GM23338 (cell line): Measurements from ENCODE around the gene CD1D. TPM values are rescaled to one million over a fixed set of nuclear protein-coding genes. Genes with fewer than 3 reads are reported as not detected.

Experiments
- ATAC-seq: fragments of 200-7000 bp; cut with Tn5 transposase; 3 replicates; pipeline ENCODE4 v1.9.1; 2020
- DNase-seq: peaks from one replicate; pipeline ENCODE4 v3.0.0-alpha.2; 2015; ENCODE audit warnings: low spot score
- H2AFZ ChIP-seq: fragments of 200-600 bp; sonication (generic); 2 replicates; pipeline ENCODE4 v1.8.0; 2016; ENCODE audit warnings: antibody characterized with exemption, mild to moderate bottlenecking, moderate library complexity
- H3F3A ChIP-seq: fragments of 200-600 bp; sonication (generic); replicated peaks from 2 replicates; pipeline ENCODE4 v1.8.0; 2017; ENCODE audit warnings: antibody characterized with exemption, mixed run types, low read depth
- H3K27ac ChIP-seq: fragments of 200-600 bp; sonication (generic); 2 replicates; pipeline ENCODE4 v1.6.1; 2016; ENCODE audit warnings: low read depth
- H3K27me3 ChIP-seq: fragments of 200-600 bp; sonication (generic); 2 replicates; pipeline ENCODE4 v1.8.0; 2016; ENCODE audit warnings: mild to moderate bottlenecking, mixed run types, moderate library complexity; ENCODE audit not compliant: insufficient read depth
- H3K36me3 ChIP-seq: fragments of 200-600 bp; sonication (generic); 2 replicates; pipeline ENCODE4 v1.8.0; 2016; ENCODE audit warnings: mild to moderate bottlenecking; ENCODE audit not compliant: insufficient read depth
- H3K4me1 ChIP-seq: fragments of 200-600 bp; sonication (generic); 2 replicates; pipeline ENCODE4 v1.8.0; 2016; ENCODE audit warnings: mild to moderate bottlenecking, moderate library complexity; ENCODE audit not compliant: insufficient read depth
- H3K4me2 ChIP-seq: fragments of 200-600 bp; sonication (generic); 2 replicates; pipeline ENCODE4 v1.7.1; 2017; ENCODE audit warnings: mixed run types
- H3K4me3 ChIP-seq: fragments of 200-600 bp; sonication (generic); 2 replicates; pipeline ENCODE4 v1.6.1; 2016; ENCODE audit warnings: mixed run types
- H3K79me2 ChIP-seq: fragments of 200-600 bp; sonication (generic); replicated peaks from 2 replicates; pipeline ENCODE4 v1.8.0; 2017; ENCODE audit warnings: mild to moderate bottlenecking; ENCODE audit not compliant: insufficient read depth
- H3K9me2 ChIP-seq: fragments of 200-600 bp; sonication (generic); 2 replicates; pipeline ENCODE4 v1.8.0; 2017; ENCODE audit not compliant: insufficient read depth
- H4K20me1 ChIP-seq: fragments of 200-600 bp; sonication (generic); replicated peaks from 2 replicates; pipeline ENCODE4 v1.8.0; 2017; ENCODE audit warnings: mild to moderate bottlenecking; ENCODE audit not compliant: insufficient read depth
- H3K27ac Mint-ChIP-seq: 2 replicates; pipeline ENCODE4 v1.8.0; 2020; ENCODE audit warnings: inconsistent platforms, mild to moderate bottlenecking, moderate library complexity, mixed read lengths
- H3K27me3 Mint-ChIP-seq: 3 replicates; pipeline ENCODE4 v1.8.0; 2022; ENCODE audit warnings: low read depth, mild to moderate bottlenecking, moderate library complexity, mixed read lengths, inconsistent platforms; ENCODE audit not compliant: insufficient read depth, poor library complexity
- H3K36me3 Mint-ChIP-seq: 3 replicates; pipeline ENCODE4 v1.8.0; 2021; ENCODE audit warnings: low read depth, mild to moderate bottlenecking, inconsistent platforms, moderate library complexity, mixed read lengths
- H3K4me1 Mint-ChIP-seq: 3 replicates; pipeline ENCODE4 v1.8.0; 2020; ENCODE audit warnings: mild to moderate bottlenecking, inconsistent platforms, mixed read lengths
- H3K4me3 Mint-ChIP-seq: 3 replicates; pipeline ENCODE4 v1.8.0; 2021; ENCODE audit warnings: moderate library complexity, mild to moderate bottlenecking, inconsistent platforms, mixed read lengths
- H3K9me3 Mint-ChIP-seq: 3 replicates; pipeline ENCODE4 v1.8.0; 2020; ENCODE audit warnings: moderate library complexity, mild to moderate bottlenecking, inconsistent platforms, mixed read lengths
- CREB1 ChIP-seq: fragments of 250-450 bp; sonication (Bioruptor Pico); IDR thresholded peaks from 2 replicates; pipeline ENCODE4 v1.5.0; 2020; ENCODE audit warnings: low read depth, mild to moderate bottlenecking, moderate library complexity
- CTCF ChIP-seq, 2 experiments: fragments of 200-600 bp in 1 of 2; sonication (generic) in 1 of 2; conservative IDR thresholded peaks; 2 replicates each; pipeline versions ENCODE4 v1.5.1 to v1.6.1; 2016 to 2017; ENCODE audit warnings: antibody characterized with exemption in 2 of 2, low read depth in 2 of 2, mild to moderate bottlenecking in 2 of 2, moderate library complexity in 1 of 2
- ETS1 ChIP-seq: IDR thresholded peaks from 2 replicates; pipeline ENCODE4 v1.6.1; 2016; ENCODE audit warnings: antibody characterized with exemption
- EZH2phosphoT487 ChIP-seq: fragments of 200-600 bp; sonication (generic); IDR thresholded peaks from one replicate; pipeline ENCODE4 v1.8.1; 2018; ENCODE audit warnings: antibody characterized with exemption; ENCODE audit not compliant: unreplicated experiment
- JUNB ChIP-seq: IDR thresholded peaks from one replicate; pipeline ENCODE4 v1.6.1; 2016; ENCODE audit warnings: antibody characterized with exemption; ENCODE audit not compliant: unreplicated experiment
- POLR2AphosphoS5 ChIP-seq: IDR thresholded peaks from 2 replicates; pipeline ENCODE4 v1.6.1; 2016; ENCODE audit warnings: antibody characterized with exemption, low read depth
- REST ChIP-seq: IDR thresholded peaks from one replicate; pipeline ENCODE4 v1.6.1; 2018; ENCODE audit warnings: antibody characterized with exemption; ENCODE audit not compliant: unreplicated experiment
- STAT1 ChIP-seq: IDR thresholded peaks from one replicate; pipeline ENCODE4 v1.6.1; 2016; ENCODE audit warnings: antibody characterized with exemption; ENCODE audit not compliant: unreplicated experiment
- ZNF114 ChIP-seq: fragments of 250-450 bp; sonication (Bioruptor Pico); IDR thresholded peaks from 2 replicates; pipeline ENCODE4 v1.5.0; 2020; ENCODE audit warnings: mild to moderate bottlenecking, moderate library complexity
- ZNF331 ChIP-seq: fragments of 250-450 bp; sonication (Bioruptor Pico); IDR thresholded peaks from 2 replicates; pipeline ENCODE4 v1.5.0; 2020; ENCODE audit warnings: low read depth, mild to moderate bottlenecking, moderate library complexity
- ZNF462 ChIP-seq: fragments of 250-450 bp; sonication (Bioruptor Pico); IDR thresholded peaks from 2 replicates; pipeline ENCODE4 v1.5.0; 2020; ENCODE audit warnings: mild to moderate bottlenecking, moderate library complexity
- polyA plus RNA-seq: library from polyadenylated mRNA; unstranded; fragments of >200 nt; fragmentation: Nextera tagmentation; extraction: Ambion mirVana; gene quantifications from 2 replicates; pipeline ENCODE4 v1.2.1, GENCODE V29; 2016
- total RNA-seq: library from RNA; depleted of rRNA; stranded (reverse); fragments of >200 nt; shearing (Covaris generic); gene quantifications from 2 replicates; pipeline ENCODE4 v1.2.3, GENCODE V29; 2014

CD1D gene
- total and polyA plus RNA-seq, 2 experiments from 2014 or later = 1.5 to 2.7 TPM

- no peak for TF ChIP-seq REST
- no peak for TF ChIP-seq EZH2phosphoT487
- no peak for TF ChIP-seq ZNF331
- no peak for TF ChIP-seq ZNF114 (CRISPR knock-in tag)
- TF ChIP-seq JUNB = no peak
- no peak for TF ChIP-seq ETS1
- no peak for TF ChIP-seq POLR2AphosphoS5
These were observed 32.8 kb upstream of the CD1D start (continued) for GRCh38 chr1:158147869-158148268.

GRCh38 chr1:158148468-158148867, 32.2 kb upstream of the CD1D start:
- Histone ChIP-seq H3K27ac (no peak overlapping the region), H3K36me3 (no peaks in the 10 kb centered on the region), H3K4me1 (0 out of 2 replicates have a peak, but pooled peaks cover under 1% of the 10 kb centered on the region), H3K79me2 (no peaks in the 10 kb centered on the region), H3K27me3 (peaks cover 23% of the 10 kb centered on the region; the same call in 1 of the 2 replicates), H3K4me3 (no peak overlapping the region), H3K9me2 (peaks cover 28% of the 10 kb centered on the region), H2AFZ (peak overlapping the region; percentile 80; the same call in 1 of the 2 replicates), H3K4me2 (no peak overlapping the region), H4K20me1 (no peaks in the 10 kb centered on the region), H3F3A (no peaks in the 10 kb centered on the region)
- H3K9me3 Mint-ChIP-seq = no peaks in the 10 kb centered on the region; the same call in 2 of the 3 replicates
- no peaks in the 10 kb centered on the region; the same call in 2 of the 3 replicates for H3K4me1 Mint-ChIP-seq
- H3K27ac Mint-ChIP-seq = no peak overlapping the region
- no peak overlapping the region; the same call in 2 of the 3 replicates for H3K4me3 Mint-ChIP-seq
- H3K27me3 Mint-ChIP-seq = peaks cover 7% of the 10 kb centered on the region
- H3K36me3 Mint-ChIP-seq = no peaks in the 10 kb centered on the region
- ATAC-seq (no peak), DNase-seq (no peak)
- TF ChIP-seq CTCF (conservative IDR thresholded peaks at IDR 0.05; ENCODE audit: low read depth in 2 of 2) = no peak
- no peak for TF ChIP-seq STAT1
- TF ChIP-seq ZNF462 = no peak
- TF ChIP-seq POLR2AphosphoS5 = no peak
- no peak for TF ChIP-seq CREB1 (CRISPR knock-in tag)
- no peak for TF ChIP-seq ETS1
- no peak for TF ChIP-seq ZNF114 (CRISPR knock-in tag)
